Brain microvascular endothelial cell (primary cell): Measurements from ENCODE around the gene HES6.

Experiments
- DNase-seq: peaks from one replicate; pipeline ENCODE4 v3.0.0-alpha.2; 2020
- H3K27ac ChIP-seq: fragments of 250-450 bp; sonication (Bioruptor Pico); 2 replicates; pipeline ENCODE4 v1.5.1; 2020; ENCODE audit warnings: mild to moderate bottlenecking, moderate library complexity
- H3K27me3 ChIP-seq: fragments of 250-450 bp; sonication (Bioruptor Pico); replicated peaks from 2 replicates; pipeline ENCODE4 v1.5.1; 2020; ENCODE audit warnings: mild to moderate bottlenecking
- H3K36me3 ChIP-seq: fragments of 250-450 bp; sonication (Bioruptor Pico); replicated peaks from 2 replicates; pipeline ENCODE4 v1.5.1; 2020; ENCODE audit warnings: mild to moderate bottlenecking
- H3K4me3 ChIP-seq: 2 replicates; pipeline ENCODE4 v1.5.1; 2011; ENCODE audit warnings: low read depth, mild to moderate bottlenecking, control low read depth, low read length, moderate library complexity
- CTCF ChIP-seq: IDR thresholded peaks from 2 replicates; pipeline ENCODE4 v1.5.1; 2011; ENCODE audit warnings: low read depth, mild to moderate bottlenecking, moderate library complexity, low read length, control low read depth, inconsistent platforms; ENCODE audit errors: missing control alignments
- in situ Hi-C: cut with HindIII; loops from 2 replicates; pipeline ENCODE4 v1.10.0; 2017; ENCODE audit warnings: low sequenced_read_pairs, low pct_ligation_motif_present

Gene HES6, protein sequence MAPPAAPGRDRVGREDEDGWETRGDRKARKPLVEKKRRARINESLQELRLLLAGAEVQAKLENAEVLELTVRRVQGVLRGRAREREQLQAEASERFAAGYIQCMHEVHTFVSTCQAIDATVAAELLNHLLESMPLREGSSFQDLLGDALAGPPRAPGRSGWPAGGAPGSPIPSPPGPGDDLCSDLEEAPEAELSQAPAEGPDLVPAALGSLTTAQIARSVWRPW

DNA sequence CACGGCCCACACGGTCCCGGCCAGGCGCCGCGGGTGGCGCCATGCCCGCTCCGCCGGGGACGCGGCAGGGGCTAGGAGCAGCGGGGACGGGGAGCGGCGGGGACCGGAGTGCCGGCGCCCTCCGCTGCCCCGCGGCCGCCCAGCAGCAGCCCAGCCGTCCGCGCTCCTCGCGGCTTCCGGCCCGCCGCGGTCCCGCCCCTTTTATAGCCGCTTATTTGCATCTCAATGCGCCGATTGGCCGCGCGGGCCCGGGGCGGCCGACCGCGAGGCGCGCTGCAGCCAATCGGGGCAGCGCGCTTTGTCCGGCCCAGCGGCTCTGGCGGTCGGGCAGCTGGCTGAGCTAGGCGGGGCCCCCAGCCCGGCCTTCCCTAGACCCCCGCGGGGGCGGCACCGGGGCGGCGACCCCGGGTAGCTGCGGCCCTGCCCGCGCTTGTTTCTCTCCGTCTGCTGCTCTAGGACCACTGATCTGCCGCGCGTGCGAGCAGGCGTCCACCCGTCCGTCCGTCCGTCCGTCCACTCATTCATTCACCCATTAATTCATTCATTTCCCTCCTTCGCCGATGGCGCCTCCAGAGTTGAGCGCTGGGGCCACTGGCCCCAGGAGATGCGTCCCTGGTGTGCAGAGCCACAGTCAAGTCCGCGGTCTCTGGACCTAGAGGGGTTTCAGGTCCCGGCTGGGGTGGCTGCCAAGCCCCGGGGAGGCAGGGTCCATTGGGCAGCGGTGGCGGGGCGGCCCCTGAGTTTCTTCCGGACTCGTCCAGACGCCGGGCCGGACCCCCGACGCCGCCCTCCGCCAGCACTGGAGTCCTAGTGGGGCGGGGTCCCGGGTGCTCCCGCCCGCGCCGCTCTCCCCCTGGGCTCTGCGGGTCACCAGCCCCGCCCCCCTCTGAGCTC lies at the start of gene HES6:
Gene HES6 (minus strand): TSS at position 176 of the 894 bp plus-strand sequence. CDS start 133 bp downstream, at position 43.
- Histone ChIP-seq H3K27me3 (peaks cover 4% of the 10 kb centered on the region), H3K4me3 (peak within 1 kb of the TSS; percentile 52), H3K27ac (no peak within 1 kb of the TSS), H3K36me3 (no peaks in the 10 kb centered on the region)
- in situ Hi-C loops, result no loop called here
- TF ChIP-seq CTCF, result no peak
- DNase-seq, result peak; percentile 73

DNA sequence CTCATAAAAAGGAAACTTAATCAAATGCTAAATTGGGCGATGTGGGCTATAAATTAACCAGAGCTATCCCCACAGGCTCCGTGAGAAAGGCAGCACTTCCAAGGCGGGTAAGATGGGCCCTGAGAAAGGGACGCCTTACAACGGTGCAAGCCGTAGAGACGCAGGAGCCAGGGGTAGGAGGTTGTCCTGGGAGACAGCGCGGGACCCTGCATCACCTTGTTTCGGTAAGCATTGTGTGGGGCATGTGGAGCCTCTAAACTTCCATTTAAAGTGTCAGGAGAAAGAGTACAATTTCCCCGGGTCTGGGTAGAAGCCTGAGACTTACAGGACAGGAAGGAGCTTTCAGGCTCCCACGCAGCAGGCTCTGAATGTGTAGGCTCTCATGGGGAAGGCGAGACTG lies 49.7 kb upstream of the HES6 start:
- no peak overlapping the region for H3K27ac ChIP-seq
- no peaks in the 10 kb centered on the region for H3K36me3 ChIP-seq
- H3K27me3 ChIP-seq, result no peaks in the 10 kb centered on the region
- TF ChIP-seq CTCF, result no peak
- in situ Hi-C loops, result no loop called here
- DNase-seq, result no peak
- H3K4me3 ChIP-seq, result peak overlapping the region; percentile 57

DNA sequence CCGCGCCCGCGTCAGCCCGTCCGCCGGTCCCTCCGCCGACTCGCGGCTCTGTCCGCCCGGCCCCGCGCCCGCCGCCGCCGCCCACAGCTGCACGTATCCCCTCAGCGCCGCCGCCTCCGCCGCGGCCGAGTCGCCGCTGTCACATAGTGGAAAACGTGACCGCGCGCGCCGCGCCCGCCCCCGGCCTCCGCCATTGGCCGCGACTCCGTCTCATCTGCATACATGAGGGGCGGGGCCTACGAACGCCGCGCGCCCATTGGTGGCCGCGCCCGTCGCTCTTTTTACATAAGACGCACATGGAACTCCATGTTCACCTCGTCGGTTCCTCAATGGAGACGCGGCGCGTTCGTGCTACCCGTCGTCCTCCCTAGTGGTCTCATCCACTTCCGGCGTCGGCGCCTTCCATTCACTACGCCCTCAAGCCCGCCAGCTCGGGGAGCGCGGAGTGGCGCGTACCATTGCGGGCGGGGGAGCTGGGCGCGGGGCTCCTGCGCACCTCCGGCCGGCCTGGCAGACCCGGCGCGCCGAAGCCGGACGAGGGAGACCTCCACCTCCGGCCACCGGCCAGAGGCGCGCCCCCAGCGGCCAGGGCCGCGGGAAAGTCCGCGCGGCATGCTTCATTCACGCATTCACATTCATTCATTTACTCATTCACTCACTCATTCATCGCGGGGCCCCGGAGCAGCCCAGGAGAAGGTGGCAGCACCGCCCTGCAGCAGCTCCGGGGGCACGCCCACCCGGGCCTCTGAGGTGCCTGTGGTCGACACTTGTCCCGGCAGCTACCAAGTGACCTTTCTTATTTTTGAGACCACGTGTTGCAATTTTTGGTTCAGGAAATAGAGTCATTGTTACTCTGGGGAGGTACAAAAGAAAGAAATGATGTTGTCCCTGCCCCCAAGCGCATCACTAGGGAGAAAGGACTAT lies 49.1 kb upstream of the HES6 start:
- Histone ChIP-seq H3K27ac (peak overlapping the region; percentile 50), H3K4me3 (peak overlapping the region; percentile 76), H3K27me3 (no peaks in the 10 kb centered on the region), H3K36me3 (no peaks in the 10 kb centered on the region)
- TF ChIP-seq CTCF, result peak; percentile 38
- in situ Hi-C loops, result no loop called here
- peak; percentile 99 for DNase-seq

DNA sequence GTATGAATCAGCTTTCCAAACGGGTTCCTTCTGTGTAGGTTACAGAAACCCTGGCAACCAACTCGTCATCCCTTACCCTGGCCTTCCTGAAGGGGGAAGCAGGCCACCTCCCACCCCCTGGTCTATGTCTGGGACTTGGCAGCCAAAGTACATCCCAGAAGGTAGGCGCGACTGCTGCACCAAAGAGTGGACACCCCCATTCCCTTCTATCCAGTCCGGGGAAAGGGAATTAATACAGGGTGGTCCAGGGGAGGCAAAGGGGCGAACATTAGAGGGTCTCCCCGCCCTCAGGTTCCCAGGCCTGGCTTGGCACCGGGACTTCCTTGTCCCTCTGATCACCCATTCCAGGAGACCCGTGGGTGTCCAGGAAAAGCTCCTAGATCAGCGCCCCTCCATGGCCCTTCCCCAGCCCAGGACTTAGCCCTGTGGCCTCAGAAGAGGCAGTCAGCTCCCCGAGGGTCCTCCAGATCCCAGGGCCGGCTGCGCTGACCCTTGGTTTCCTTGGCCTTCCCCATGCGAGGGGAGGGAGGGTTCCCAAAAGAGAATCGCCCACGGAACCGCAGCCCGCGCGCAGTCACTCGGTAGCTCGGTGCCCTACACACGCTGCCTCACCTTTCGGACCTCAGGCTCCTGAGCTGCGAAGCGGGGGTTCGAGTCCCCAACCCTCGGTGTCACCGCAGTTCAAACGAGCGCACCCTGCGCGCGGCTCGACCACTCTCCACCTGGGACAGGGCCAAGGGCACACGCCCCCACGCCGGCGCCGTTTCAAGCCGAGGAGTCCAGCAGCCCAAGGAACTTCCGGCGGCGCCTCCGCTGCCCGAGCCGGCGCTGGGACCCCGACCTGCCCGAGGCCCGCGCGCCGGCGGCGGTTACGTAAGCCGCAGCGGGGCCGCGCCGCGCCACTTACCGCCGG lies 48.2 kb upstream of the HES6 start, which contains the start of gene PER2:
Gene PER2 (minus strand): TSS at position 874 of the 913 bp plus-strand sequence. CDS start 10,674 bp downstream, outside the sequence.
- peak; percentile 81 for DNase-seq
- H3K36me3 ChIP-seq, result no peaks in the 10 kb centered on the region
- H3K4me3 ChIP-seq, result peak within 1 kb of the TSS; percentile 76
- in situ Hi-C loops, result no loop called here
- H3K27ac ChIP-seq, result peak within 1 kb of the TSS; percentile 50
- no peaks in the 10 kb centered on the region for H3K27me3 ChIP-seq
- peak; percentile 28 for TF ChIP-seq CTCF
